Activated gamma-delta T cell treated with anti-CD3 and anti-CD28 coated beads, Interleukin-2, amount 50 U/mL, for 16 hours (primary cell): Measurements from ENCODE around the gene IMMP2L.
"Not testable (repeated sequence)": the region's sequence is repeated elsewhere in the genome, so short reads cannot be mapped to it uniquely, and the experiment has no call there.

Experiments
- DNase-seq: peaks from one replicate; pipeline ENCODE4 v3.0.0-alpha.2; 2020; ENCODE audit warnings: low read depth

The IMMP2L gene

DNA sequence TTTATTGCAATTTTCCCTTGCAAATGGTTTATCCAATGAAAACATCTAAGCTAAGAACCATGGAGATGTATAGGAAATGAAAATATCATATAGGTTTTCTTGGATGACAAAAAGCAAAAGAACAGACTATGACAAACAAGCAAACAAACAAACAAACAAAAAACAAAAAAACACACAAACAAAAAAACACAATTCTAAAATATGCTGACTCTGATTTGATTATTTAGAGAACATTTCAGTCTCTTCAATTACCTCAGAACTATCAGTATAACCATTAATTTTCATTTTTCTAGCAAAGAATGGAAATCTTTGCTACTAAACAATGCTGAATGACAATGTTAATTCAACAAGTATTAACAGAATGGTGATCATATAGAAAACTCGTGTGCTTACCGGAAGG is 840.9 kb downstream of the IMMP2L start:
- DNase-seq = no peak

- no peak for DNase-seq
Observed at GRCh38 chr7:110720626-110721025, 841.7 kb downstream of the IMMP2L start.

DNA sequence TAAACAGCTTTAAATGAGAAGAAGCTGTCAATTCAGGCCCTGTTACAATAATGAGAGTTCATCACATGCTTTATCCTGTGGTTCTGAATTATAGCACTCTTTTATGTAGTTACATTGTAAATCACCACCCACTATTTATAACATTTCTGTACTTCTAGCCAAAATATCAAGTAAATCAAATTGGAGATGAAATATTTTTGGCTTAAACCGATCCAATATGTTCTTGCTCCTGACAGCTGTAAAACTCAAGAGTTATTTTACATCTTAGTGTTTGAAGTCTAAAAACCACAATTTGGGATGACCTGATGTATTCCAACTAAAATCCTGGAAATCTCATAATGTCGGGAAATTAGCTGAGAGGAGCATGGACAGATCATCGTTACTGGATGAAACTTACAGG is 842.6 kb downstream of the IMMP2L start:
- no peak for DNase-seq

DNA sequence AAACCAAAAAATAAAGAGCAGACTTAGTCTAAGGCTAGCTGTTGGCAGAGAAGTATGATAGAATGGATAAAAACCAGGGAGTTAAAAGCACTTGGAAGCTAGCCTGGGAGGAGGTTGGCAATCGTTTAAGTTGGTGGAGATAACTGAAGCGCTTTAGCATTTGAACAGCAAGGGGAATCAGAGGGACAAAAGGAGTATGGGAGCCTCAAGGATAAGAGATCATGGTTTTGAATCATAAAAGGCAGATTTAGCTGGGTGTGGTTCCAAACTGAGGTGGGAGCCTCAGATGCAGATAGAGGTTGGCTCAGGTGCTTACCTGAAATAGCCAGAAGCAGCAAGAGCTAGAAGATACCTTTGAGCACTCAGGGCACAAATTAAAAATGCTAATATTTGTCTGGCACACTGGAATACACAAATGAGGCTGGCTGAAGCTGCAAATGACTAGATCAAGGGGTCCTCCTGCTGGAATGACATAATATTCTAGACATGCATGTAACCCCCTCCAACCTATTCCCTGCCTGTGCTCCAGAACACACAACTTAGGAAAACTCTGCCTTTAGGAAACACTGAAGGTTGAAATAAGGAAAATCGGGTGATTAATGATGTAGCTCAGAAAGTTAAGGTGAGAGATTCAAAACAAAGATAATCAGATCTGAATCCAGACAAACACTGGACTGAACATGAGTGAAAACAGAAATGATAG is 843.6 kb downstream of the IMMP2L start:
- DNase-seq = no peak

DNA sequence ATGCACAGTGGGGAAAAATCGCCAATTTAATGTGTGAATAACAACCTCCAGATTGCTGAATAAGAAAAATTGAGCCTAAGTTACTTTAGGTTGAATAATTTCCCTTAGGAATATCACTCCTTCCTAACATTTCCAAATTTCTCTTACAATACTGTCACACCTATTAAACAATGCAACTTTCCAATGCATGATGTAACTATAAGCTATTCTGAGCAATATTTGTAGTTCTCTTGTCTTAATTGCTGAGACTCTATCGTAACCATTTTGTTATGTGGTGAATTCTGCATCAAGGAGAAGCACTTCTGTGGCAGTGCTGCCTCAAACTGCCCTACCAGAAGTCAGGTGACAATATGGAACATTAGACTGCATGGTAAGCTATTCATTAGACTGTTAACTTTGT is 858.1 kb downstream of the IMMP2L start:
- no peak for DNase-seq

DNA sequence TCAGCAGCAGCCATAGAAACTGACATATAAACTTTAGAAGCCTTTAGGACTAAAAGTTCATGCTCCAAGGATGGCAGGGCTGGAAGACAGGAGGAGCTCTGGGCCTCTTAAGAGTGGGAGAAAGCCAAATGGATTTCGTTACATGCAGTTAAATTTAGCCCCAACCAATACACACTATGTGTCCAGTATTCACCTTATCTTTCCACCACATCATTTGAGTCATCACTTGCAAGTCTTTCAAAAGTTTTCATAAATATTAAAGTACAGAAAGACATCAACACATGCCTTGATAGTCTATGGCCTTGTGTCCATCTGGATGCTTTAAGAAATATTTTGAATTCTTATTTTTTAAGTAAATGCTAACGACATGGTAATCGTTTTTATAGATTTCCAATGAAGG is 863.7 kb downstream of the IMMP2L start:
- DNase-seq = no peak

DNA sequence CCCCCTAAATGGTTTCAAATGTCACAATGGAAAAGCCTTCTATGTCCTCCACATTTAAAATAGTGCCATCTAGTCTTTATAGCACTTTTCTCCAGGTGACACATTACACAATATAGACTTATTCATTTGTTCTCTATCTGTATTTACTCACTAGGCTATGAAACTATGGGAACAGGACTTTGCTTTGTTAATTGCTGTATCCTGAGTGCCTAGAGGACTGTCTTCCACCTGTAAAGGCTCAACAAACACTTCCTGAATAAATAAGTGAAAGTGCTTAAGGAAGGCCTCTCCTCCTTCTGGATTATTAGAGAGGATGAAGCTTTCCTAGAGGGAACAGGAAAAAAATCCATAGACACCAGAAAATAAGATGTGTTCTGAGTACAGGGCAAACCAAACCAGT is 868.9 kb downstream of the IMMP2L start:
- DNase-seq = no peak

GRCh38 chr7:110688908-110689307 is 873.4 kb downstream of the IMMP2L start:
- no peak for DNase-seq

- DNase-seq = no peak
Observed at GRCh38 chr7:110685899-110686298, 876.4 kb downstream of the IMMP2L start.

DNA sequence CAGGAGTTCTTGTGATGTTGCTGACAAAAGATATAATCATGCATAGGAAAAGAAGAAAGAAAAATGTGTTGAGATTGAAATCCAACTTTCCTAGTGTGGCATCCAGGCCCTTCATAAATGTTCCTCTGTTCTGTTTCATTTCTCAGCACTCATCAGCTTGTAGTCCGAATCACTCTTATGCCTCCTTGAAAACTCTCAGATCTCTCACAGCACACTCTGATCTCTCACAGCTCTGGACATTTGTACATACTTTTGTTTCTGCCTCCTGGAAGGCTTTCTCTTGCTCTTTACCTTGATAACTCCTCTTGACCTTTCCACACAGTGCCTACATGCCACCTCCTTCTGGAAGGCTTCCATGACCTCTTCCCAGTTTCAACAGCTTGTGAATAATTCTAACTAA is 880.4 kb downstream of the IMMP2L start:
- no peak for DNase-seq

GRCh38 chr7:110677405-110677804 is 884.9 kb downstream of the IMMP2L start:
- DNase-seq = no peak

DNA sequence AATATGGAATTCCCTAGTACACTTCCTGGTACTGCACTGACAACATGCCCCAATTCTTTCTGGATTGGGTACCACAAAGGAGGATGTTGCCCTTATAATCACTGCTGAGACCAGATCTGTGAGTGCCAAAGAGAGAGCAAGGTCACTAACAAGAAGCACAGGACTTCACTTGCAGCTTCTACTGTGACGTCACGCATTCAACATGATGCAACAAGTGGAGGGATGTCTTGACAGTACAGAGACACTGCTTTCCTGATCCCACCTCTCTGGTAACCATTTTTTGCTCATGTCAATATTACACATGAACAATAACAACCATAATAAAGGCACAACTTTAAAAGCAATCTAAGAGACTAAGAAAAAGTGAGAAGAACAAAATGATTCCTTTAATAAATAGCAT is 885.5 kb downstream of the IMMP2L start:
- no peak for DNase-seq

- no peak for DNase-seq
Observed at GRCh38 chr7:110675383-110676103, 886.7 kb downstream of the IMMP2L start.

GRCh38 chr7:110673148-110673547 is 889.1 kb downstream of the IMMP2L start:
- no peak for DNase-seq

- DNase-seq = no peak
Observed at GRCh38 chr7:110669410-110669809, 892.9 kb downstream of the IMMP2L start.

- no peak for DNase-seq
Observed at GRCh38 chr7:110664803-110665202, 897.5 kb downstream of the IMMP2L start.

- DNase-seq = not testable (repeated sequence)
Observed at GRCh38 chr7:110660637-110661036, 901.7 kb downstream of the IMMP2L start.

DNA sequence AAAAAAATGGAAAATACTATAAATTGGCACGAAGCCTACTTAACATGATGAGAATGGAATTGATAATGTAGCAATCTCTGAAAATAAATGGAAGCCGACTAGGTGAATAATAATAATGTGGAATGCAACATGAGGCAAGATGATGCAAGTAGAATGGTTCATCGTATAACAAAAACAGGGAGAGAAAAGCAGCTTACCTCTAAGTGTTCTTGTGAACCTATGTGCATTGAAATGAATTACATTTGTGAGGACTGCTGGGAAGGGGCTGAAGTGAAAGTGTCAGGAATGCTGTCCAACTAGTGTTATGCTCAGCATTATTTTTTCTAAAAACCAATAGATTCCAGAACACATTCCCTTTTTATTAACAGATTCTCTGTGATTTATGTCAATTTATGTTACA is 912.0 kb downstream of the IMMP2L start:
- no peak for DNase-seq

GRCh38 chr7:110647266-110647665 is 915.0 kb downstream of the IMMP2L start:
- DNase-seq = no peak

- no peak for DNase-seq
Observed at GRCh38 chr7:110646804-110647203, 915.5 kb downstream of the IMMP2L start.

- no peak for DNase-seq
Observed at GRCh38 chr7:110645616-110646015, 916.7 kb downstream of the IMMP2L start.

DNA sequence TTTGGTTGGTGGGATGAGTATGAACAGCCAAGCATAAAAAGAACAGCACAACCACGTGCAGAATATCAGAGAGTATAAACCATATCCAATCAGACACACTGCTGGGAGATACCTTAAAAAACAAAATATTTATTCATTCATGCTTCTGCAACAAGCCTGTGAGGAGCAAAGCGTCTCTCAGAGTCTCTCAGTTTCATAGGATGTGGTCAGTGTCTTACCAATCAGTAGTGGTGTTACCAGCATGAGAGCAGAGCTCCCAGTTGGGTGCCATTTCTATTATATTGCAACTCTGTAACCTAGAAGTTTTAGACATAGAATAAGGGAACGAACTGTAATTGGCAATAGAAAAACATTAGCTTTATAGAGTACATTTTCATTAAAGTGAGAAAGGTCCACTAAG is 917.2 kb downstream of the IMMP2L start:
- no peak for DNase-seq

DNA sequence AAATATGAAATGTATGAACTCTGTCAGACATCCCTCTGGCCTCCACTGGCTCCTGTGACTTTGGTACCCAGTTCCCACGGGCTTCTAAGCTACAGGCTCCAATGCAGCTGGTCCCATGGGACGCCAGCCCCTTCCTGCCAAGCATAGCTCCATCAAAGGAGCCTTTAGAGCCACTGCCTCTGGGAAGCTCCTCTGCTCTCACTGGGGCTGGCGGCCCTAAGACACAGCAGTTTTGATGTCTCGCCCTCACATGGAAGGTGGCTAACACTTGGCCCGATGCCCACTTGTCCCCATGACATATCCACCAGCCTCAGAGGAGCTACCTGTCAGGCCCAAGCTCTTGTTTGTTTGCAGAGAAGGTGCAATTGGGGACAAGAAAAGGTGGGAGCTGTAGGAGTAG is 925.0 kb downstream of the IMMP2L start:
- DNase-seq = no peak

GRCh38 chr7:110633313-110633712 is 929.0 kb downstream of the IMMP2L start:
- no peak for DNase-seq
